Measurements from ENCODE around the gene SPATA21.
"Not testable (repeated sequence)": the region's sequence is repeated elsewhere in the genome, so short reads cannot be mapped to it uniquely, and the experiment has no call there.

The SPATA21 gene

GRCh38 chr1:16369821-16370220 lies 67.4 kb downstream of the SPATA21 start:
- no peak overlapping the region for H3K27ac ChIP-seq
- no peak for TF ChIP-seq CTCF (conservative IDR thresholded peaks at IDR 0.05)

GRCh38 chr1:16367968-16368890 lies 69.0 kb downstream of the SPATA21 start:
- no peak for TF ChIP-seq CTCF (conservative IDR thresholded peaks at IDR 0.05)

GRCh38 chr1:16367258-16367967 lies 69.8 kb downstream of the SPATA21 start:
- H3K27ac ChIP-seq: peak overlapping the region; percentile 94
- TF ChIP-seq CTCF (conservative IDR thresholded peaks at IDR 0.05): 0 out of 2 replicates have a peak, but pooled peaks have one; percentile 10

More at GRCh38 chr1:16367968-16368890, 69.0 kb downstream of the SPATA21 start:
- peak overlapping the region; percentile 94 for H3K27ac ChIP-seq

- peak within 1 kb of the TSS; percentile 94 for H3K27ac ChIP-seq
- TF ChIP-seq CTCF (conservative IDR thresholded peaks at IDR 0.05): no peak
These were observed 70.4 kb downstream of the SPATA21 start, which contains the start of gene SZRD1 for GRCh38 chr1:16366722-16367257. Gene SZRD1 (plus strand): TSS chr1:16367242. CDS start chr1:16367258, 16 bp downstream.

GRCh38 chr1:16365146-16365498 lies 72.1 kb downstream of the SPATA21 start:
- H3K27ac ChIP-seq: not testable (repeated sequence)

- no peak overlapping the region for H3K27ac ChIP-seq
- TF ChIP-seq CTCF (conservative IDR thresholded peaks at IDR 0.05): no peak
These were observed 80.4 kb downstream of the SPATA21 start for GRCh38 chr1:16356867-16357266.

GRCh38 chr1:16354619-16355018 lies 82.6 kb downstream of the SPATA21 start:
- no peak overlapping the region for H3K27ac ChIP-seq
- no peak for TF ChIP-seq CTCF (conservative IDR thresholded peaks at IDR 0.05)
